GM12872 (cell line): Measurements from ENCODE around the gene GFOD2.

Experiments
- CTCF ChIP-seq: IDR thresholded peaks from 3 replicates; pipeline ENCODE4 v1.5.1; 2011; ENCODE audit warnings: low read depth, mild to moderate bottlenecking, low read length, moderate library complexity; ENCODE audit not compliant: insufficient read depth

The GFOD2 gene

DNA sequence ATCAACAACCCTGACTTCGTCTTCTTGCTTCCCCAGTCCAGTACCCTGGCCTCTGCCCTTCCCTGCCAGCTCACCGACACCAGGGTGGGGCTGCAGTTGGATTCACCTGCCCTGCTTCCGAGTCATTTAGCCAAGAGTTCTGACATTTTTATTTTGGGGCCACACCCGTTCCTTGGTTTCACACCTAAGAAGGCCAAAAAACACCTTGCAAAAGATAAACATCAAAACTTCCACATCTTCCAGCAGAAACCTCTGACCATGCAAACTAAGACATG is 41.8 kb upstream of the GFOD2 start:
- TF ChIP-seq CTCF: no peak

- no peak for TF ChIP-seq CTCF
These were observed 41.3 kb upstream of the GFOD2 start for GRCh38 chr16:67760206-67760955.

DNA sequence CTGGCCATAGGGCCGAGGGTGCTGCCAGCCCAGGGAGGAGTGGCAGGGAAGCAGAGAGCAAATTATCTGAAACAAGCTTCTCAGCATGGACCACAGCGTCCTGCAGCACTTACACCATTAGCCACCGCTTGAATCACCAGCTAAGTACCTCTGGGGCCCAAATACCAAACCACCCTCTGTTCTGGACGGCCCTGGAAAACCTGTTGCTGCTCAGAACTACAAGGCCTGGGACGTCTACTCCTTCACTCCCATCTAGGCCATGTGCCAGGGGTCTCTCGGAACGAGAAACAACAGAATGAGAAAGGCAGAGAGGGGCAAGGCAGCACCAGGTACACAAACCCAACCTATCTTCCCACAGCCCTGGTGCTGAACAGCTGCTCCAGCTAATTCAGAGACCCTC is 39.9 kb upstream of the GFOD2 start:
- no peak for TF ChIP-seq CTCF

DNA sequence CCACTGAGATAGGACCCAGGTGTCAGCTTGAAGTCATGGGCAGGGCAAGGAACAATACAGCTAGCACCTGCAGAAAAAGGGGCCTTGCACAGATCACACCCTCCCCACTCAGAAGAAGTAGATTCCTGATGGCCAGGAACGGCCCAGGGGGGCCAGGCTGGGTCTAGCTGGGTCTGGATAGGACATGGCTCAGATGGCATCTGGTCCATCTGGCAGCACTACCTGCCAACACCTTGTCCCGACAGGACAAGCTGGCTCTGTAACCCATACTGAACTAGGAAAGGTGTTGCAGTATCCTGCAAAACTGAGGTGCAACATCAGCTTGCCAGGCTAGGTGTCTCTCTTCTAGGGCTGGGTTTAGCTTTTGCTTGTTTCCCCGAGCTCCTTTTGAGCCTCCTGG is 38.9 kb upstream of the GFOD2 start:
- no peak for TF ChIP-seq CTCF

DNA sequence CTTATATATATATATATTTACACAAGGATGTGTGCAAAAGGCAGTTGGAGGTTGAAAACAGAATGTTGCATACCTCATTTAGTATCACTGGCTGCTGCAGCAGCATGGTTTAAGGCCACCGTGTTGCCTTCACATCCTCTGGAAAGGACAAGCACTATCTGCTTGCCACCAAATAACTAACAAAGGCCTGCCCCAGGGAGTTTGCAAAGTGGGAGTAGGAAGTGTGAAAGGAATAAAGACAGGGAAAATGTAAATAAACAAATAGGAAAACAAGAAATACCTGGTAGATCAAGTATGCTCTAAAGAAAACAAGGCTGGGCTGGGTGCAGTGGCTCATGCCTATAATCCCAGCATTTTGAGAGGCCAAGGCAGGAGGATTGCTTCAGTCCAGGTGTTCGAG is 33.5 kb upstream of the GFOD2 start:
- TF ChIP-seq CTCF: no peak

DNA sequence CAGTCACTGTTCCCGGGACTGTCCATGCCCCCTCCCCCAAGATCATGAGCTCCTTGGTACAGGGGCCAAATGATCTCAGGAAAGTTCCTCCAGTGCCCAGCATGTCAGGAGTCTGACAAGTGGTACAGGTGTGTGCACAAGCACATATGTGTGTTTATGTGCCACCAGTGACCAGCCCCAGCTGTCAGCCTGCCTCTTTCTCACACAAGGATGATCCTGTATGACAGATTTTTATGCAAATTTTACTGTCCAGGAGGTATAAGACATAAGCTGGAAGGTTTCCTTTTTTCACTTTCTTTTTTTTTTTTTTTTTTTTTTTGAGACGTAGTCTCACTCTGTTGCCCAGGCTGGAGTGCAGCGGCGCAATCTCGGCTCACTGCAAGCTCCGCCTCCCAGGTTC is 31.4 kb upstream of the GFOD2 start:
- no peak for TF ChIP-seq CTCF

GRCh38 chr16:67749436-67750078 is 30.4 kb upstream of the GFOD2 start:
- TF ChIP-seq CTCF: no peak

- no peak for TF ChIP-seq CTCF
These were observed 29.7 kb upstream of the GFOD2 start for GRCh38 chr16:67748834-67749233.
